ENCODE results near the gene PSPH.

- TF ChIP-seq, protein P1, sequence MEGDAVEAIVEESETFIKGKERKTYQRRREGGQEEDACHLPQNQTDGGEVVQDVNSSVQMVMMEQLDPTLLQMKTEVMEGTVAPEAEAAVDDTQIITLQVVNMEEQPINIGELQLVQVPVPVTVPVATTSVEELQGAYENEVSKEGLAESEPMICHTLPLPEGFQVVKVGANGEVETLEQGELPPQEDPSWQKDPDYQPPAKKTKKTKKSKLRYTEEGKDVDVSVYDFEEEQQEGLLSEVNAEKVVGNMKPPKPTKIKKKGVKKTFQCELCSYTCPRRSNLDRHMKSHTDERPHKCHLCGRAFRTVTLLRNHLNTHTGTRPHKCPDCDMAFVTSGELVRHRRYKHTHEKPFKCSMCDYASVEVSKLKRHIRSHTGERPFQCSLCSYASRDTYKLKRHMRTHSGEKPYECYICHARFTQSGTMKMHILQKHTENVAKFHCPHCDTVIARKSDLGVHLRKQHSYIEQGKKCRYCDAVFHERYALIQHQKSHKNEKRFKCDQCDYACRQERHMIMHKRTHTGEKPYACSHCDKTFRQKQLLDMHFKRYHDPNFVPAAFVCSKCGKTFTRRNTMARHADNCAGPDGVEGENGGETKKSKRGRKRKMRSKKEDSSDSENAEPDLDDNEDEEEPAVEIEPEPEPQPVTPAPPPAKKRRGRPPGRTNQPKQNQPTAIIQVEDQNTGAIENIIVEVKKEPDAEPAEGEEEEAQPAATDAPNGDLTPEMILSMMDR (IDR thresholded peaks at IDR 0.05; ENCODE audit: extremely low read depth in 1 of 2, insufficient read depth in 1 of 2, low read depth in 1 of 2, low read length in 2 of 2), result no peak
- no peak for TF ChIP-seq POLR2A (IDR thresholded peaks at IDR 0.05; ENCODE audit: low read depth, low read length)
- TF ChIP-seq GATA2 (IDR thresholded peaks at IDR 0.05; ENCODE audit: insufficient read depth, insufficient read length, low read depth, low read length), result no peak
- no peak for TF ChIP-seq MAX (IDR thresholded peaks at IDR 0.05; ENCODE audit: insufficient read depth, insufficient read length)
- no peak for TF ChIP-seq POLR2AphosphoS5 (IDR thresholded peaks at IDR 0.05; ENCODE audit: insufficient read depth, low read depth, low read length)
- no peak for TF ChIP-seq JUN (IDR thresholded peaks at IDR 0.05; ENCODE audit: borderline replicate concordance, insufficient read depth, insufficient read length, low read depth)
These were observed 47.5 kb downstream of the PSPH start for GRCh38 chr7:56003749-56004148.

All from endothelial cell of umbilical vein (primary cell).